BE2C (cell line): ENCODE results near the gene CEP170.

Experiments
- DNase-seq: peaks from one replicate; pipeline ENCODE4 v3.0.0-alpha.2; 2020
- H3K27me3 ChIP-seq: fragments of 250-450 bp; sonication (Bioruptor Pico); 2 replicates; pipeline ENCODE4 v1.5.1; 2020; ENCODE audit warnings: mild to moderate bottlenecking
- H3K36me3 ChIP-seq: fragments of 250-450 bp; sonication (Bioruptor Pico); 2 replicates; pipeline ENCODE4 v1.5.1; 2020; ENCODE audit warnings: mild to moderate bottlenecking
- H3K4me1 ChIP-seq: fragments of 250-450 bp; sonication (Bioruptor Pico); 2 replicates; pipeline ENCODE4 v1.5.1; 2020
- H3K4me3 ChIP-seq: 2 replicates; pipeline ENCODE4 v1.5.1; 2011; ENCODE audit warnings: low read depth, low read length
- H3K9me3 ChIP-seq: fragments of 250-450 bp; sonication (Bioruptor Pico); 2 replicates; pipeline ENCODE4 v1.5.1; 2020
- CTCF ChIP-seq: IDR thresholded peaks from 2 replicates; pipeline ENCODE4 v1.5.1; 2012; ENCODE audit warnings: mild to moderate bottlenecking, low read depth, low read length

The CEP170 gene

GRCh38 chr1:243253211-243253925, 1.7 kb downstream of the CEP170 start:
- Histone ChIP-seq H3K4me3 (peak overlapping the region; percentile 97), H3K27me3 (no peaks in the 10 kb centered on the region), H3K9me3 (no peaks in the 10 kb centered on the region), H3K4me1 (no peaks in the 10 kb centered on the region), H3K36me3 (peaks cover 2% of the 10 kb centered on the region)
- TF ChIP-seq CTCF, result no peak
- no peak for DNase-seq

- no peaks in the 10 kb centered on the region for H3K4me1 ChIP-seq
- no peak overlapping the region for H3K4me3 ChIP-seq
- H3K27me3 ChIP-seq, result no peaks in the 10 kb centered on the region
- no peak for DNase-seq
- peaks cover 2% of the 10 kb centered on the region for H3K36me3 ChIP-seq
- TF ChIP-seq CTCF, result no peak
- no peaks in the 10 kb centered on the region; the same call in 1 of the 2 replicates for H3K9me3 ChIP-seq
Measured at GRCh38 chr1:243251539-243251938, 3.5 kb downstream of the CEP170 start.

- Histone ChIP-seq H3K36me3 (peaks cover 2% of the 10 kb centered on the region), H3K9me3 (no peaks in the 10 kb centered on the region; the same call in 1 of the 2 replicates), H3K4me3 (no peak overlapping the region), H3K4me1 (no peaks in the 10 kb centered on the region), H3K27me3 (no peaks in the 10 kb centered on the region)
- TF ChIP-seq CTCF, result no peak
- no peak for DNase-seq
Measured at GRCh38 chr1:243250102-243250501, 5.0 kb downstream of the CEP170 start.

GRCh38 chr1:243249214-243249613, 5.9 kb downstream of the CEP170 start:
- DNase-seq, result no peak
- Histone ChIP-seq H3K36me3 (no peaks in the 10 kb centered on the region; the same call in 1 of the 2 replicates), H3K27me3 (no peaks in the 10 kb centered on the region), H3K4me1 (no peaks in the 10 kb centered on the region), H3K9me3 (no peaks in the 10 kb centered on the region; the same call in 1 of the 2 replicates), H3K4me3 (no peak overlapping the region)
- TF ChIP-seq CTCF, result no peak

GRCh38 chr1:243247901-243248300, 7.2 kb downstream of the CEP170 start:
- TF ChIP-seq CTCF, result no peak
- H3K9me3 ChIP-seq, result no peaks in the 10 kb centered on the region; the same call in 1 of the 2 replicates
- H3K36me3 ChIP-seq, result peaks cover 4% of the 10 kb centered on the region; the same call in 1 of the 2 replicates
- no peak for DNase-seq
- no peaks in the 10 kb centered on the region for H3K4me1 ChIP-seq
- no peaks in the 10 kb centered on the region for H3K27me3 ChIP-seq
- no peak overlapping the region for H3K4me3 ChIP-seq

GRCh38 chr1:243246916-243247315, 8.2 kb downstream of the CEP170 start:
- TF ChIP-seq CTCF, result no peak
- no peak for DNase-seq
- H3K36me3 ChIP-seq, result peaks cover 4% of the 10 kb centered on the region; the same call in 1 of the 2 replicates
- H3K9me3 ChIP-seq, result no peaks in the 10 kb centered on the region; the same call in 1 of the 2 replicates
- no peaks in the 10 kb centered on the region for H3K27me3 ChIP-seq
- H3K4me1 ChIP-seq, result no peaks in the 10 kb centered on the region
- no peak overlapping the region for H3K4me3 ChIP-seq
